Calu3 (cell line): ENCODE results near the gene SKI. TPM values are rescaled to one million over a fixed set of nuclear protein-coding genes. Genes with fewer than 3 reads are reported as not detected.

ENCODE experiments used
- BruUV-seq: library from RNA; stranded (reverse); fragments of 400-500 nt; replicated peaks from 2 replicates; lab custom pipeline; 2021; lab: Mats Ljungman, UMichigan
- CTCF ChIA-PET: fragments of 300-600 bp; sonication (Branson Sonifier 250); formaldehyde crosslinking; loops from one replicate; lab custom pipeline; 2022; ENCODE audit warnings: antibody characterized with exemption; lab: Charles Lee
- DNase-seq: peaks from one replicate; pipeline ENCODE4 v3.0.0; 2022
- H3K27ac Mint-ChIP-seq: one replicate; pipeline ENCODE4 v1.8.0; 2022; ENCODE audit warnings: mixed read lengths; ENCODE audit not compliant: unreplicated experiment
- H3K27me3 Mint-ChIP-seq: one replicate; pipeline ENCODE4 v1.8.0; 2022; ENCODE audit warnings: mixed read lengths; ENCODE audit not compliant: unreplicated experiment
- H3K36me3 Mint-ChIP-seq: one replicate; pipeline ENCODE4 v1.8.0; 2022; ENCODE audit warnings: mild to moderate bottlenecking, moderate library complexity, mixed read lengths; ENCODE audit not compliant: insufficient read depth, unreplicated experiment
- H3K4me1 Mint-ChIP-seq: one replicate; pipeline ENCODE4 v1.8.0; 2022; ENCODE audit warnings: mild to moderate bottlenecking, low read depth, mixed read lengths; ENCODE audit not compliant: unreplicated experiment
- H3K4me3 Mint-ChIP-seq: one replicate; pipeline ENCODE4 v1.8.0; 2022; ENCODE audit warnings: mild to moderate bottlenecking, low read depth, moderate library complexity, mixed read lengths; ENCODE audit not compliant: unreplicated experiment
- H3K9me3 Mint-ChIP-seq: one replicate; pipeline ENCODE4 v1.8.0; 2022; ENCODE audit warnings: low read depth, mixed read lengths; ENCODE audit not compliant: unreplicated experiment
- intact Hi-C: fragments of 100-400 bp; cut with micrococcal nuclease; formaldehyde crosslinking; loops from one replicate; pipeline ENCODE4 v1.10.0; 2022; ENCODE audit not compliant: unreplicated experiment
- total RNA-seq: library from RNA; stranded (reverse); gene quantifications from 2 replicates; pipeline ENCODE4 v1.2.3, GENCODE V29; 2022
- TF ChIP-seq, protein P1 (sequence below): fragments of 200-600 bp; IDR thresholded peaks from one replicate; pipeline ENCODE4 v1.8.0; 2022; ENCODE audit warnings: antibody characterized with exemption; ENCODE audit not compliant: unreplicated experiment

The SKI gene
- total RNA-seq, 1 experiment from 2014 or later = 33.8 TPM

DNA sequence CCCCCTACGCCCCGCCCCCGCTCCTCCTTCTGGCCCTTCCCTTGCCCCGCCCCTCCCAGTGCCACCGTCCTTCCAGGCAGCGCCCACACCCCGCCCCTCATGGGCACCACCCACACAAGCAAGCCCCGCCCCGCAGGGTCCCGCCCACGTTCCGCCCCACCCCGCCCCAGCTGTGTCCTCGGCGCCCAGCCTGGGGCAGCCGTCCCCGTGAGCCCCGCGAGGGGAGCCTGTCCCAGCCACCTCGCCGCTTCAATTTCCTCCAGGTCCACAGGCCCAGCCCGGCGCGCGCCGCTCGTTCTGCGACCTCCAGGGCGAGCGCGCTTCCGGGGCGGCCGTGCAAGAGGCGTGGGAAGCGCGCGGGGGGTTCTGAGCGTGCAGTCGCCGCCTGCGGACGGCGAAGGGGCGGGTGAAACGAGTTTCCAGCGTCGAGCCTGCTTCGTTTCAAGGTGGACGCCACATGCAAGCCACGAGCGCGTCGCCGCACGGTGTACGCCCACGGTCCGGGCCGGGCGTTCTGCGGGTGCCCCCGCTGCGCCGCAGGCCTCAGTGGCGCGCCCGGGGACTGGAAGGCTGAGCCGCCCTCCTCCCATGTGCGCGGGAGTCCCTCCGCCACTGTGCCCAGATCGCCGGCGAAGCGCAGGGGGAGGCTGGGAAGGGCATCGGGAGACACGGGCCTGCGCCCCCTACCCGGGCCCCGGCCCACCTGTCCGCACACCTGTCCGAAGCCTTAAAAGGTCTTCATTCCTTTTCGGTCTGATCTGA, 22.7 kb upstream of the SKI start:
- no peaks in the 10 kb centered on the region for H3K27me3 Mint-ChIP-seq

DNA sequence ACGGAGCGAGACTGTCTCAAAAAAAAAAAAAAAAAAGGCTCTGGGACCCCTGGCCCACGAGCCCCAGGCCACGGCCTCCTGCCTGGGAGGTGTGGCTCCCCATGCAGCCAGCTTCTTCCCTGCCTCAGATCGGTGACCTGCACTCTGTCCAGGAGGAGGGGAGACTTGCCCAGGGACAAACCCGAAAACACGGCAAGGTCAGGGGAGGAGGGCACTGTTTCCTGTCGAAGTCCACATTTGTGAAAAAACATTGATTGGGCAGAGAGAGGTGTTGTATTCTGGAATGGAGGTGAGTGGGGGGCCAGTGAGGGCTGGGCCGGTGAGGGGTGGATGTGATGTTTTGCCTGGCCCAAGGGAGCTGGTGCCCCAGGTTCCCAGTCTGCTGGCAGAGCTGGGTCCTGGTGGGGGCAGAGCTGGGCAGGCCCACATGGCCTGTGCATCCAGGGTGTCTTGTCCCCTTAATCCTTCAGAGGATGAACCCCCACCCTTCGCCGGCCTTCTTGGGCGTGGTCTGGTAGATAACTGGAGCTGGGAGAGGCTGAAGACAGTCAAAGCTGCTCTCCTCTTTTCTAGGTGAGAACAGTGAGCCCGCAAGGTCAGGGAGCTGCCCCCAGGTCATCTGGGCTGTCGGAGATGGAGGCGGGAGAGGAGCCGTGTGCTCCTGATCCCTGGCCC, 21.2 kb upstream of the SKI start:
- TF ChIP-seq, protein P1, sequence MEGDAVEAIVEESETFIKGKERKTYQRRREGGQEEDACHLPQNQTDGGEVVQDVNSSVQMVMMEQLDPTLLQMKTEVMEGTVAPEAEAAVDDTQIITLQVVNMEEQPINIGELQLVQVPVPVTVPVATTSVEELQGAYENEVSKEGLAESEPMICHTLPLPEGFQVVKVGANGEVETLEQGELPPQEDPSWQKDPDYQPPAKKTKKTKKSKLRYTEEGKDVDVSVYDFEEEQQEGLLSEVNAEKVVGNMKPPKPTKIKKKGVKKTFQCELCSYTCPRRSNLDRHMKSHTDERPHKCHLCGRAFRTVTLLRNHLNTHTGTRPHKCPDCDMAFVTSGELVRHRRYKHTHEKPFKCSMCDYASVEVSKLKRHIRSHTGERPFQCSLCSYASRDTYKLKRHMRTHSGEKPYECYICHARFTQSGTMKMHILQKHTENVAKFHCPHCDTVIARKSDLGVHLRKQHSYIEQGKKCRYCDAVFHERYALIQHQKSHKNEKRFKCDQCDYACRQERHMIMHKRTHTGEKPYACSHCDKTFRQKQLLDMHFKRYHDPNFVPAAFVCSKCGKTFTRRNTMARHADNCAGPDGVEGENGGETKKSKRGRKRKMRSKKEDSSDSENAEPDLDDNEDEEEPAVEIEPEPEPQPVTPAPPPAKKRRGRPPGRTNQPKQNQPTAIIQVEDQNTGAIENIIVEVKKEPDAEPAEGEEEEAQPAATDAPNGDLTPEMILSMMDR = no peak
- no peaks in the 10 kb centered on the region for H3K9me3 Mint-ChIP-seq
- intact Hi-C loops = no loop called here
- CTCF ChIA-PET = no interaction called here
- H3K4me1 Mint-ChIP-seq = peaks cover 19% of the 10 kb centered on the region
- H3K27ac Mint-ChIP-seq = no peak overlapping the region
- no peaks in the 10 kb centered on the region for H3K27me3 Mint-ChIP-seq
- DNase-seq = no peak
- no TSS peak for BruUV-seq
- no peak overlapping the region for H3K4me3 Mint-ChIP-seq
- peaks cover 18% of the 10 kb centered on the region for H3K36me3 Mint-ChIP-seq

More for the DNA sequence above, 22.7 kb upstream of the SKI start:
- peaks cover 19% of the 10 kb centered on the region for H3K4me1 Mint-ChIP-seq
- TF ChIP-seq, protein P1 = no peak
- peak overlapping the region; percentile 34 for H3K4me3 Mint-ChIP-seq
- no peaks in the 10 kb centered on the region for H3K9me3 Mint-ChIP-seq
- H3K27ac Mint-ChIP-seq = no peak overlapping the region
- peak; percentile 88 for DNase-seq
- H3K36me3 Mint-ChIP-seq = peaks cover 18% of the 10 kb centered on the region
- CTCF ChIA-PET = no interaction called here
- no TSS peak for BruUV-seq
- intact Hi-C loops = no loop called here

DNA sequence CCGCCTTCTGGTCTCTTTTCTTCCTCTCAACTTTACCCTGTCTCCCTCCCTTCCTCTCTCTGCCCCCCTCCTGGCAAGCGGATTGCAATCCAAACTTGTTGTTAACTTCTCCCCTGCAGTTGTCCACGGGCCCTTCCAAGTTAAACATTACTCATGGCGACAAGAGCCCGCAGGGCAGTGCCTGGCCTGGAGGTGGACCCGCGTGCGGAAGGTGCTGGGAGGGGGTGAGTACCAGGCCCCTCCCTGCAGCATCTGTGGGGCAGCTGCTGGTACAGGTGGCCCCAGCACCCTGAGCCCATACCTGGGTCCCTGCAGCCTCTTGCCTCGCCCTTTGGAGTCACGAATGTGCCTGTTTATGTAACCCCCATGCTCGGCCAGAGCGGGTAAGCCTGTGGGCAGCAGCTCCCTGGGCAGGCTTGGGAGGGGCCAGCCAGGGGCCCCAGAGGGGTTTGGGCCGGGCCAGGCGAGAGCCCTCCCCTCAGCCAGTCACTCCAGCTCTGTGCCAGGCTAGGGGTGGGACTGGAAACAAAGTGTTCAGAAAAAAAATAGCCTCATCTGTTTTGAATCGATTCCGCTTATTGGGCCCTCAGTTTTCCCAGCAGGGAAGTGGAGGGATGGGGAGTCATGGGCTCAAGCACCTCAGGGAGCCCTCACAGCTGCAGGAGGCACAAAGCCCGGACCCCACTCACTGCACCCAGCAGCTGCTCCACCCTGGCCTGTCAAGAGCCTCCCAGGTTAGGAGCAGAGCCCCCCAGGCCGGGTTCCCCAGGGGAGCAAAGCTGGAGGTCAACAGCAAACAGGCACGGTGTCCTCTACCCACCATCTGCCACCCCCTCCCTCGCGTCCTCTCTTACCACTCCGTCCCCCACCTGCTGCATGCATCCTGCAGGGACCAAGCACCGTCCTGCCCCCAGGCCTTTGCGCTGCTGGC, 19.5 kb upstream of the SKI start:
- BruUV-seq = no TSS peak
- DNase-seq = peak; percentile 76
- Mint-ChIP-seq H3K27ac (peak overlapping the region; percentile 40), H3K9me3 (no peaks in the 10 kb centered on the region), H3K4me1 (peaks cover 19% of the 10 kb centered on the region), H3K27me3 (no peaks in the 10 kb centered on the region), H3K4me3 (peak overlapping the region; percentile 26), H3K36me3 (peaks cover 17% of the 10 kb centered on the region)
- intact Hi-C loops = no loop called here
- TF ChIP-seq, protein P1 = no peak
- CTCF ChIA-PET = interaction anchor here (1.2 to 1.4 kb wide), 2 partner anchors 12 to 14 kb away, joined by 3 to 4 read pairs; partner anchors contain the start of gene FAAP20
